Inflammatory macrophage (primary cell): ENCODE data around the gene ZRANB3.
"Not testable (repeated sequence)": the region's sequence is repeated elsewhere in the genome, so short reads cannot be mapped to it uniquely, and the experiment has no call there.

Experiments
- DNase-seq, 2 donors: peaks; one replicate each; pipeline ENCODE4 v3.0.0-alpha.2; 2020 to 2022

ZRANB3 gene

DNA sequence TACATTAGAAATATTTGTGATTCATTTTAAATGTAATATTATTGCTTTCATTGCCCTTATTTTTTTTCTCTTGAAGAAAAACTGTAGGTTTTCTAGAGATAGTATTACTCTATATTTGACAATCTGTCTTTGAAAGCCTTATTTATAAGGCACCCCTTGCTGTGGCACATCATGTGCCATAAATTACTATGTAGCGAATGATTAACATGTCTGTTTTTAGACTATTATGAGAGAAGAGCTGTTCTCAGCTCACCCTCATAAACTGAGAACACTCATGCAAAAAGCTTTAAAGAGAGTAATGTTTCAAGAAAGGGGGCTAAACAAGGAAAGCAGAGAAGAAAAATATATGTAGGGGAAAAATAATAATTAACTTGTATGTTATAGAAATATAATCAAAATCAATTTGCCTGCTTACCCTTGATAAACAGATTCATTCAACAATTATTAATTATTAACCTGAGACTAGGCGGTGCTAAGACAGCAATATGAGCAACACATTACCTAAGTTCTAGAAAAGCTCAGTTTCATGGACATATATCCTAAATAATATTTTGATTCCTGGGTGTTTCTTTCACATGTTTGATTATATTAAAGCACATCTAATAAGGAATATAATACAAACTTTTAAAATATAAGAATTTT, 409.9 kb downstream of the ZRANB3 start:
- no peak for DNase-seq

DNA sequence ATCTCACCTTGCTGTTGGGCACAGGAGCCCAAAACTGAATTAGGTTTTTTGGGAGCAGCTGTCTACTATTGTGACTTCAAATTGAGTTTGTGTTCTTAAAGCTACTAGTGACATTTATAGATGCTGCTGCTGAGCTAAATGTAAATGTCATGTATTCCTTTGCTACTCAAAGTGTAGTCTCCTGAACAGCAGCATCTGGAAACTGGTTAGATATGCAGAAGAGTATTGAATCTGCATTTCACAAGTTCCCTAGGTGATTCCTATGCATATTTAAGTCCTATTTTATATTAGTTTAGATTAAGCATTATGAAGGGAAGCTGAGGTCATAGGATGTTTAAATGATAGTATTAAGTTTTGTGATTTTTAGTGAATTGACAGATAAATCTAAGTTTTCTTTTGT, 411.4 kb downstream of the ZRANB3 start:
- DNase-seq, result no peak

DNA sequence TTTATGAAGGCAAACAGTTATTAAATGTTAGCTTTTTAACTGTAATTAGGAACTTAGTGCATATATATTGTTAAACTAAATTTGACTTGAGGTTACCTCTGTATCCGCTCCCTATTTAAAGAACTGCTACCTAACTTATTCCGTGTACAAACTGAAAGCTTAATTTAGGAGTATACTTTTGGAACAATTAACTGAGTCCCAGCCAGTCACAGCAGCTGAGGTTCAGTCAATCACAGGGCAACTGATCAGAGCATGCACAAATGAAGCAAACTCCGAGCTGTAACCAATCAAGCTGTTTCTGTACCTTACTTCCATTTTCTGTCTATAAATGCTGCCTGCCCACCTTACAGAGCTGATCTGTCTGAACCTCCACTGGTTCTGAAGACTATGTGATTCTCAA, 417.7 kb downstream of the ZRANB3 start:
- DNase-seq, result no peak

DNA sequence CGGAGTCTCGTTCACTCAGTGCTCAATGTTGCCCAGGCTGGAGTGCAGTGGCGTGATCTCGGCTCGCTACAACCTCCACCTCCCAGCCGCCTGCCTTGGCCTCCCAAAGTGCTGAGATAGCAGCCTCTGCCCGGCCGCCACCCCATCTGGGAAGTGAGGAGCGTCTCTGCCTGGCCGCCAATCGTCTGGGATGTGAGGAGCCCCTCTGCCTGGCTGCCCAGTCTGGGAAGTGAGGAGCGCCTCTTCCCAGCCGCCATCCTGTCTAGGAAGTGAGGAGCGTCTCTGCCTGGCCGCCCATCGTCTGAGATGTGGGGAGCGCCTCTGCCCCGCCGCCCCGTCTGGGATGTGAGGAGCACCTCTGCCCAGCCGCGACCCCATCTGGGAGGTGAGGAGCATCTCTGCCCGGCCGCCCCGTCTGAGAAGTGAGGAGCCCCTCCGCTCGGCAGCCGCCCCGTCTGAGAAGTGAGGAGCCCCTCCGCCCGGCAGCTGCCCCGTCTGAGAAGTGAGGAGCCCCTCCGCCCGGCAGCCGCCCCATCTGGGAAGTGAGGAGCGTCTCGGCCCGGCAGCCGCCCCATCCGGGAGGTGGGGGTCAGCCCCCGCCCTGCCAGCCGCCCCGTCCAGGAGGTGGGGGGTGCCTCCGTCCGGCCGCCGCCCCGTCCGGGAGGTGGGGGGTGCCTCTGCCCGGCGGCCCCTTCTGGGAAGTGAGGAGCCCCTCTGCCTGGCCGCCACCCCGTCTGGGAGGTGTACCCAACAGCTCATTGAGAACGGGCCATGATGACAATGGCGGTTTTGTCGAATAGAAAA, 425.3 kb downstream of the ZRANB3 start:
- not testable (repeated sequence) for DNase-seq

DNA sequence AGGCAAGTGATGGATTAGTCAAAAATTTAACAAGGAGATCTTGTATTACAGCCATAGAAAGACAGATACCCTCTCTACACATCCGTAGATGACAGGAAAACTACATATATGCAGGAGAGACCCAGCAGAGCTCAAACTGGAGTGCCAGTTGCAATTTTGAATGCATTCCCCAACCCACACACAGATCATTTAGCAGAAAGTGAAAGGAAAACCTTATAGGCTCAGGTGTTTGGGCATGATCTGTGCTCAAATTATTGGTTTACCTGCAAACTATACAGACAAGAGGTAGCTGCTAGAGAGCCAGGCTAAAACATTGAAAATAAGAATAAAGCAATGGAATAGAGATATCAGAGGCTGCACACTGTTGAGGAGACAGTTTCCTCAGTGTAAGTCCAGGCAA, 427.2 kb downstream of the ZRANB3 start:
- DNase-seq, result no peak

DNA sequence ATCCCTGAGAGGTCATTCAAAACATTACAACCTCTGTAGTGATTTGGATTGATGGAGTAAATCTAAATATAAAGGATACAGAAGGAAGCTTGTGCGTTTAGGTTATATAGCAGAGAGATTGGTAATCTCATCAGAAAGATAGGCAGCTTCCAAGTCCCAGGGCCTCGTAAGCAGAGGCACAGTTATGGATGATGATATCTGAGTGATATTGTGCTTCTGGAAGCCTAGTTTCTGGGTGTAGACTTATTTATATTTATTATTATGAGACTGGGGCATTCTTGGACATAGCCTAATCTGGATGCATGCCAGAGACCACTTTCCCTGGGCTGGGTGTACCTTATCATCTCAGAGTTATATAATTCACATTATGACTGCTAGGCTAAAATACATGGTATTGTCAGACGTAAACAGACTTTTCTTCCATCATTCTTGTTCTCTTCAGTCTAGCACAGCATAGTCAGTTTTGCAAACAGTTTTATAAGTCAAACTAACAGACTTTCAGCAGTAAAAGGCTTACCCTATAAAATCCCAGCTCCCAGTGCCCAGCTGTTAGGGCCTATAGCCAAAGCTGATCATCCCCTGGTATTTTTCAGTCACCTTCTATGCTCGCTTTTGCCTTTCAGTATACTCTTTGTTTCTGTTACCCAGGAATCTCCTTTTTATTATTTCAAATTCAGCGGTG, 431.1 kb downstream of the ZRANB3 start:
- DNase-seq, result no peak

DNA sequence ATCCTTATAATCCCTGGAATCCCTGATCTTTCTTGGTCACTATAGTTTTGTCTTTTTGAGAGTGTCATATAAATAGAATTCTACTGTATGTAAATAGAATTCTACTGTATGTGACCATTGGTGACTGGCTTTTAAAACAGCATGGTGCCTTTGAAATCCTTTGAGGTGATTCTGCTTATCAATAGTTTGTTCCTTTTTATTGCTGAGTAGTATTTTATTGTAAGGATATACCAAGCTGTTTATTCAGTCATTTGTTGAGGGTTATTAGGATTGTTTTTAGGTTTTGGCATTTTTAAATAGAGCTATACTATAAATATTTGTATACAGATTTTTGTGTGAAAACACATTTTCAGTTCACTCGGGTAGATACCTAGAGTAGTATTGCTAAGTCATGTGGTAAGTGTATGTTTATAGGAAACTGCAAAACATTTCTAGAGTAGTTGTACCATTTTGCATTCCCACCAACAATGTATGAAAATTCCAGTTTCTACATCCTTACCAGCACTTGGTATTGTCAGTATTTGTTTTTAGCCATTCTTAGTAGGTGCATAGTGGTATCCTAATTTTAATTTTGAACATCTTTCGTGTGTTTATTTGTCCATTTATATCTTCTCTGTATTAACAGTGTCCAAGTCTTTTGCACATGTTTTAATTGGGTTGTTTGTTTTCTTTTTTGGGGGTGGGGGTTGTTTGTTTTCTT, 433.3 kb downstream of the ZRANB3 start:
- no peak for DNase-seq

DNA sequence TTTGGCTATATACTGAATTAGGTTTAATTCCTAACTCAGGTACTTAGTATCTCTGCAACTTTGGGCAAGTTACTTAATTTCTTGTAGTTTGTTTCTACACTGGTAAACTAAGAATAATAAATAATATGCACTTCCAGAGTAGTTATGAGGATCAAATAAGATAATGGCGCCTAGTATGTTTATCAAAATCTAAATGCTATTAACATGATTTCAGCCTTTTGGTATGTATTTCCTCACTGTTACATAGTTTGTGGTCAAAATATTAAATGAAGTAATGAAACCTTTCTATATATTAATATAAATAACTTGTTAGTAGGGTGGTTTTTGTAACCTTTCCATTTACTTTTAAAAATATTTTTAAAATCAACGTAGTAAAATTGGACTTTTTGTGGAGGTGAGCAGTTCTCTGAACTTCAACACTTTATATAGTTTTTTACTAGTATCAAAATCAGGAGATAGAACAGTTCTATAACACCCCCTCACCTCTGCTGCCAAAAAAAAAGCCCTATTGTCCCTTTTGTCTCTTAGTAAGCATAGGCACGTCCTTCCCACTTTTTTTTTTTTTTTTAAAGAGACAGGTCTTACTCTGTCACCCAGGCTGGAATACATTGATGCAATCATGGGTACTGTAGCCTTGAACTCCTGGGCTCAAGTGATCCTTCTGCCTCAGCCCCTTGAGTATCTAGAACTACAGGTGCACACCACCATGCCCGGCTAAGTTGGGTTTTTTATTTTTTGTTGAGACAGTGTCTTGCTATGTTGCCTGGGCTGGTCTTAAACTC, 434.2 kb downstream of the ZRANB3 start:
- DNase-seq, result no peak

DNA sequence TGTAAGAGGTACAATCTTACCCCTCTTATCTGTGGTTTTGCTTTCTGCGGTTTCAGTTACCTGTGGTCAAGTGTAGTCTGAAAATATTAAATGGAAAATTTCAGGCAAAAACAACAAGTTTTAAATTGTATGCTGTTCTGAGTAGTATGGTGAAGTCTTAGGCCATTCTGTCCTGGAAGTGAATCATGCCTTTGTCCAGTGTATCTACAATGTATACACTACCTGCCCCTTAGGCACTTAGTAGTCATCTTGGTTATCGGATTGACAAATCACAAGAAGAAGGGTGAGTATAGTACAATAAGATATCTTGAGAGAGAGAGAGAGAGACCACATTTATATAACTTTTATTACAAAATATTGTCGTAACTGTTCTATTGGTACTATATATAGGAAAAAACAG, 435.4 kb downstream of the ZRANB3 start:
- DNase-seq, result no peak

DNA sequence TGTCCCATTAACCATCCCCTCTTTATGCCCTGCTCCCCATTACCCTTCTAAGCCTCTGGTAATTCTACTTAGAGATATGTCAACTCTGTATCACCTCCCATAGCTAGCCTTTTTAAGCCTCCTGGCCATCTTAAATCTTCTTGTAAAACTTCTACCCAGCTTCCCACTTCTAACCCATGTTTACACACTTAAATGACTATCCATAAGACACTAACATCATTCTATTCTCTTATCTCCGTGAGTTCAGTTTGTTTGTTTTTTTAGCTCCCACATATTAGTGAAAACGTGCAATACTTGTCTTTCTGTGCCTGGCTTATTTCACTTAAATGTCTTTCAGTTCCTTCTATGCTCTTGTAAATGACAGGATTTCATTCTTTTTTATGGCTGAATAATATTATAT, 436.5 kb downstream of the ZRANB3 start:
- no peak for DNase-seq

DNA sequence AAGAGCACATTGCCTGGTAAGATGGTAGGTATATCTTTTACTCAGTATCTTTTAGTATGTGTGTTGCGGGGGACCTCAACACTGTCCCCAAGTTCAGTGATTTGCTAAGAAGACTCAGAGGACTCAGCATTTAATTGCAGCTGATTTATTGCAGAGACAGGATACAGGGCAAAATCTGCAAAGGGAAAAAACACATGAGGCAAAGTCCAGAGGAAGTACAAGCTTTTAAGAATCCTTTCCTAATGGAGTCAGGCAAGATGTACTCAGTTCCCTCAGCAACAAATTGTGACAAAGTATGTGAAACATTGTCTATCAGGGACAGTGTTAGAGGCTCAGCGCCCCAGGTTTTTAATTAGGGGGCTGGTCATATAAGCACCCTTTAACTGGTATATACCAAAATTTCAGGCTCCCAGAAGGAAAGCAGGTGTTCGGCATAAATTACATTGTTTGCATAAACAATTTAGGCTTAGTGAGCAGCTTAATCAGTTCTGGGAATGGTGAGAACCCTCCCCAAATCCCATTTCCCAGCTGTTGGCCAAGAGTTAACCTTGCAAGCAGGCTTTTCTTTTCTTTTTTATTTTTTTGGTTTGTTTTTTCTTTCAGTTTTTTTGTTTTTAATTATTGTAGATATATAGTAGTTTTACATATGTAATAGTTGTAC, 437.2 kb downstream of the ZRANB3 start:
- DNase-seq, result no peak

DNA sequence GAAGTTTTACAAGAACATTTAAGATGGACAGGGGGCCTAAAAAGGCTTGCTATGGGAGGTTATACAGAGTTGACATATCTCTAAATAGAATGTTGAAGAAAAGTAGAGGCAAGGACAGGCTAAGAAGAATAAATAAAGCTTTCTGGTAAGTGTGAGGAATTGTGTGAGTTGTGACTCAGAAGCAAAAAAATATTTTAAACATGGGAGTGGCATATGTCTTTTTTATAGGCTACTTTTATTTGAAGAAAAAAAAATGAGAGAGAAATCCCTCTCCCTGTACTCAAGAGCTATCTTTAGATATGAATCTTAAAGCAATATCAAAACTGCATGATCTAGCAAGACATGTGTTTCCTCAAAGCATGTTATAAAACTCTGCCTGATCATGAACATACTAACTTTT, 437.8 kb downstream of the ZRANB3 start:
- DNase-seq, result no peak

DNA sequence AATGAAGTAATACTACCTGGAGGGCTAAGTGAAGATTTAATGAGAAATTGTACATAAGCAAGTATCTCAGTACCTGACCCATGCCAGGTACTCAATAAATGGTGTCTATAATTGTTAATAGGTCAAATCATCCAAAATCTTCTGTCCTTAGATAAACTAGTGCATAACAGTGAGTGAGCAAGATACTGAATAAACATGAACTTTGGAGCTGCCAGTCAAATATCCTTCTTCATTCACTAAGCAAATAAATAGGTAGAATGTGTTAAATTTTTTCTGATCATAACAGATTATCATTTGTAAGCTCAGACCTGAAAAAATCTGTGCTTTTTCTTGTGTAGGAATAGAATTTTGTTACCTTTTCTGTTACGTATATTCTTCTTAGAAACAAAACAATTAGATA, 439.3 kb downstream of the ZRANB3 start:
- no peak for DNase-seq

DNA sequence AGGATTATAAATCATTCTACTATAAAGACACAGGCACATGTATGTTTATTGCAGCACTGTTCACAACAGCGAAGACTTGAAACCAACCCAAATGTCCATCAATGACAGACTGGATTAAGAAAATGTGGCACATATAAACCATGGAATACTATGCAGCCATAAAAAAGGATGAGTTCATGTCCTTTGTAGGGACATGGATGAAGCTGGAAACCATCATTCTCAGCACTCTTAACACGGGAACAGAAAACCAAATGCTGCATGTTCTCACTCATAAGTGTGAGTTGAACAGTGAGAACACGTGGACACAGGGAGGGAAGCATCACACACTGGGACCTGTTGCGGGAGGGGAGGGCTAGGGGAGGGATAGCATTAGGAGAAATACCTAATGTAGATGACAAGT, 441.4 kb downstream of the ZRANB3 start:
- DNase-seq, result not testable (repeated sequence)
